ENCODE measurements around the gene CLOCK. TPM values are rescaled to one million over a fixed set of nuclear protein-coding genes. Genes with fewer than 3 reads are reported as not detected.

Gene CLOCK
- total and polyA plus RNA-seq, 7 donors: 5.9 to 54.1 (median 23.5) TPM

- H3K9me3 ChIP-seq: no peaks in the 10 kb centered on the region
- TF ChIP-seq, protein P1, sequence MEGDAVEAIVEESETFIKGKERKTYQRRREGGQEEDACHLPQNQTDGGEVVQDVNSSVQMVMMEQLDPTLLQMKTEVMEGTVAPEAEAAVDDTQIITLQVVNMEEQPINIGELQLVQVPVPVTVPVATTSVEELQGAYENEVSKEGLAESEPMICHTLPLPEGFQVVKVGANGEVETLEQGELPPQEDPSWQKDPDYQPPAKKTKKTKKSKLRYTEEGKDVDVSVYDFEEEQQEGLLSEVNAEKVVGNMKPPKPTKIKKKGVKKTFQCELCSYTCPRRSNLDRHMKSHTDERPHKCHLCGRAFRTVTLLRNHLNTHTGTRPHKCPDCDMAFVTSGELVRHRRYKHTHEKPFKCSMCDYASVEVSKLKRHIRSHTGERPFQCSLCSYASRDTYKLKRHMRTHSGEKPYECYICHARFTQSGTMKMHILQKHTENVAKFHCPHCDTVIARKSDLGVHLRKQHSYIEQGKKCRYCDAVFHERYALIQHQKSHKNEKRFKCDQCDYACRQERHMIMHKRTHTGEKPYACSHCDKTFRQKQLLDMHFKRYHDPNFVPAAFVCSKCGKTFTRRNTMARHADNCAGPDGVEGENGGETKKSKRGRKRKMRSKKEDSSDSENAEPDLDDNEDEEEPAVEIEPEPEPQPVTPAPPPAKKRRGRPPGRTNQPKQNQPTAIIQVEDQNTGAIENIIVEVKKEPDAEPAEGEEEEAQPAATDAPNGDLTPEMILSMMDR (IDR thresholded peaks at IDR 0.05): no peak
- no peak overlapping the region for H3K27ac ChIP-seq
- no peak overlapping the region for H3K4me3 ChIP-seq
- DNase-seq (no peak), ATAC-seq (no peak)
- H3K4me1 ChIP-seq: peaks cover 4% of the 10 kb centered on the region
- intact Hi-C loops (cut with DNase I): no loop called here
- no peaks in the 10 kb centered on the region for H3K27me3 ChIP-seq (ENCODE audit: insufficient read depth in 3 of 3, low read length in 2 of 3)
- WGBS, 3 donors: 91 to 98% (median 92%) methylated on average over 3 of the region's 3 CpGs
- peaks cover 3 to 43% of the 10 kb centered on the region in 2 donors for H3K36me3 ChIP-seq (ENCODE audit: insufficient read depth in 1 of 2, low read depth in 1 of 2)
Observed at GRCh38 chr4:55407119-55407518, 139.6 kb downstream of the CLOCK start.

DNA sequence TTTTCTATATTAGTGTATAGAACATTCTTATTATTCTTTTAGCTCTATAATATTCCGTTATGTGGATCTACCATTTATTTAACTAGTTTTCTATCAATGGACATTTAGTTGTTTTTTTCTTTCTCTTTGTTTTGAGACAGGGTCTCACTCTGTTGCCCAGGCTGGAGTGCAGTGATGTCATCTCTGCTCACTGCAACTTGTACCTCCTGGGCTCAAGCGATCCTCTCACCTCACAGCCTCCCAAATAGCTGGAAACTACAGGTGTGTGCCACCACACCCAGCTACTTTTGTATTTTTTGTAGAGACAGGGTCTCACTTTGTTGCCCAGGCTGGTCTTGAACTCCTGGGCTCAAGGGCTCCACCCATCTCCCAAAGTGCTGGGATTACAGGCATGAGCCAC is 140.2 kb downstream of the CLOCK start:
- H3K27ac ChIP-seq: no peak overlapping the region
- peaks cover 4% of the 10 kb centered on the region for H3K4me1 ChIP-seq
- no peak for ATAC-seq
- no peaks in the 10 kb centered on the region for H3K27me3 ChIP-seq (ENCODE audit: insufficient read depth in 3 of 3, low read length in 2 of 3)
- no peaks in the 10 kb centered on the region for H3K9me3 ChIP-seq
- no peak for DNase-seq
- H3K4me3 ChIP-seq: no peak overlapping the region
- intact Hi-C loops (cut with DNase I): no loop called here
- TF ChIP-seq, protein P1 (IDR thresholded peaks at IDR 0.05): no peak
- WGBS, 3 donors: 97 to 100% (median 97%) methylated on average over 2 of the region's 2 CpGs
- H3K36me3 ChIP-seq (ENCODE audit: insufficient read depth in 1 of 2, low read depth in 1 of 2): peaks cover 3 to 39% of the 10 kb centered on the region in 2 donors

DNA sequence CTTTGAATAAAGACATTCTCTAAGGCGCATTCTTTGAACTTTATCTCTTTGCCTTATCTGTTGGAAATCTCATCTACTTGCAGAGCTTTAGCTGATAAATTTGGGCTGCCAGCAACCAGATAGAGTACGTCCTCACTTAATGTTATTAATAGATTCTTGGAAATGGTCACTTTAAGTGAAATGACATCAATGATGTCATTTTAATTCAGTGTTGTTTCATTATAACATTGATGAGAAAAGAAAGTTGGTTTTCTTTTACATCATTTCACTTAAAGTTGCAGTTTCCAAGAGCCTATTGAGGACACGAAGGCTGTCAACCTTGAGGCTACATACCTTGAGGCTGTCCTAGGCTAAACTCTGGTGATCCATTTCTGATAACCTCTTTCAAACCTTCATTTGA is 141.6 kb downstream of the CLOCK start:
- Histone ChIP-seq H3K4me3 (no peak overlapping the region), H3K9me3 (no peaks in the 10 kb centered on the region), H3K4me1 (peaks cover 4% of the 10 kb centered on the region), H3K36me3 (ENCODE audit: insufficient read depth in 1 of 2, low read depth in 1 of 2) (peaks cover 3 to 49% of the 10 kb centered on the region in 2 donors), H3K27me3 (ENCODE audit: insufficient read depth in 3 of 3, low read length in 2 of 3) (no peaks in the 10 kb centered on the region), H3K27ac (no peak overlapping the region)
- TF ChIP-seq, protein P1 (IDR thresholded peaks at IDR 0.05): no peak
- intact Hi-C loops (cut with DNase I): no loop called here
- 89 to 93% (median 93%) methylated on average over 3 of the region's 3 CpGs for WGBS, 3 donors
- DNase-seq: no peak
- no peak for ATAC-seq

- DNase-seq: no peak
- peaks cover 0 to 26% of the 10 kb centered on the region in 2 donors for H3K36me3 ChIP-seq (ENCODE audit: insufficient read depth in 1 of 2, low read depth in 1 of 2)
- H3K9me3 ChIP-seq: no peaks in the 10 kb centered on the region
- H3K27ac ChIP-seq: no peak overlapping the region
- peaks cover 30% of the 10 kb centered on the region for H3K4me1 ChIP-seq
- intact Hi-C loops (cut with DNase I): loop anchor here (5.0 kb wide), 2 partner anchors 42 to 148 kb away; partner anchors contain the start of gene CLOCK (in 1 of the 2)
- H3K4me3 ChIP-seq: peak overlapping the region; percentile 92
- no peaks in the 10 kb centered on the region for H3K27me3 ChIP-seq (ENCODE audit: insufficient read depth in 3 of 3, low read length in 2 of 3)
- 82 to 89% (median 88%) methylated on average over 1 of the region's 1 CpG for WGBS, 3 donors
- TF ChIP-seq, protein P1 (IDR thresholded peaks at IDR 0.05): no peak
- ATAC-seq: no peak
Observed at GRCh38 chr4:55399581-55399980, 147.1 kb downstream of the CLOCK start.

GRCh38 chr4:55398966-55399365 is 147.7 kb downstream of the CLOCK start:
- Histone ChIP-seq H3K36me3 (ENCODE audit: insufficient read depth in 1 of 2, low read depth in 1 of 2) (peaks cover 0 to 20% of the 10 kb centered on the region in 2 donors), H3K4me1 (peaks cover 30% of the 10 kb centered on the region), H3K27me3 (ENCODE audit: insufficient read depth in 3 of 3, low read length in 2 of 3) (no peaks in the 10 kb centered on the region), H3K9me3 (no peaks in the 10 kb centered on the region), H3K27ac (no peak overlapping the region), H3K4me3 (peak overlapping the region; percentile 92)
- 60 to 72% (median 68%) methylated on average over 3 of the region's 3 CpGs for WGBS, 3 donors
- intact Hi-C loops (cut with DNase I): loop anchor here (5.0 kb wide), 2 partner anchors 42 to 148 kb away; partner anchors contain the start of gene CLOCK (in 1 of the 2)
- TF ChIP-seq, protein P1 (IDR thresholded peaks at IDR 0.05): no peak
- no peak for ATAC-seq
- no peak for DNase-seq
